ENCODE measurements around the gene HEATR3. TPM values are rescaled to one million over a fixed set of nuclear protein-coding genes. Genes with fewer than 3 reads are reported as not detected.

Gene HEATR3
- total and polyA plus RNA-seq, 2 experiments from 2014 or later: 7.5 to 29.9 TPM

- peaks cover 42% of the 10 kb centered on the region for H3K79me2 ChIP-seq (replicated peaks; ENCODE audit: insufficient read depth)
- peak within 1 kb of the TSS; percentile 83; the same call in 1 of the 2 replicates for H3K27ac Mint-ChIP-seq
- H3F3A ChIP-seq (replicated peaks; ENCODE audit: low read depth): no peaks in the 10 kb centered on the region
- no peaks in the 10 kb centered on the region for H3K27me3 ChIP-seq (ENCODE audit: insufficient read depth)
- TF ChIP-seq POLR2AphosphoS5 (IDR thresholded peaks at IDR 0.05; ENCODE audit: low read depth) (peak; percentile 87), ZNF114 (CRISPR knock-in tag; IDR thresholded peaks at IDR 0.05) (no peak), STAT1 (IDR thresholded peaks at IDR 0.05; ENCODE audit: unreplicated experiment) (no peak), JUNB (IDR thresholded peaks at IDR 0.05; ENCODE audit: unreplicated experiment) (no peak), CTCF (conservative IDR thresholded peaks at IDR 0.05; ENCODE audit: low read depth in 2 of 2) (no peak), EZH2phosphoT487 (IDR thresholded peaks at IDR 0.05; ENCODE audit: unreplicated experiment) (no peak), CREB1 (CRISPR knock-in tag; IDR thresholded peaks at IDR 0.05; ENCODE audit: low read depth) (peak; percentile 54), EZH2 (IDR thresholded peaks at IDR 0.05; ENCODE audit: low read depth, unreplicated experiment) (no peak)
- TF ChIP-seq, protein P1, sequence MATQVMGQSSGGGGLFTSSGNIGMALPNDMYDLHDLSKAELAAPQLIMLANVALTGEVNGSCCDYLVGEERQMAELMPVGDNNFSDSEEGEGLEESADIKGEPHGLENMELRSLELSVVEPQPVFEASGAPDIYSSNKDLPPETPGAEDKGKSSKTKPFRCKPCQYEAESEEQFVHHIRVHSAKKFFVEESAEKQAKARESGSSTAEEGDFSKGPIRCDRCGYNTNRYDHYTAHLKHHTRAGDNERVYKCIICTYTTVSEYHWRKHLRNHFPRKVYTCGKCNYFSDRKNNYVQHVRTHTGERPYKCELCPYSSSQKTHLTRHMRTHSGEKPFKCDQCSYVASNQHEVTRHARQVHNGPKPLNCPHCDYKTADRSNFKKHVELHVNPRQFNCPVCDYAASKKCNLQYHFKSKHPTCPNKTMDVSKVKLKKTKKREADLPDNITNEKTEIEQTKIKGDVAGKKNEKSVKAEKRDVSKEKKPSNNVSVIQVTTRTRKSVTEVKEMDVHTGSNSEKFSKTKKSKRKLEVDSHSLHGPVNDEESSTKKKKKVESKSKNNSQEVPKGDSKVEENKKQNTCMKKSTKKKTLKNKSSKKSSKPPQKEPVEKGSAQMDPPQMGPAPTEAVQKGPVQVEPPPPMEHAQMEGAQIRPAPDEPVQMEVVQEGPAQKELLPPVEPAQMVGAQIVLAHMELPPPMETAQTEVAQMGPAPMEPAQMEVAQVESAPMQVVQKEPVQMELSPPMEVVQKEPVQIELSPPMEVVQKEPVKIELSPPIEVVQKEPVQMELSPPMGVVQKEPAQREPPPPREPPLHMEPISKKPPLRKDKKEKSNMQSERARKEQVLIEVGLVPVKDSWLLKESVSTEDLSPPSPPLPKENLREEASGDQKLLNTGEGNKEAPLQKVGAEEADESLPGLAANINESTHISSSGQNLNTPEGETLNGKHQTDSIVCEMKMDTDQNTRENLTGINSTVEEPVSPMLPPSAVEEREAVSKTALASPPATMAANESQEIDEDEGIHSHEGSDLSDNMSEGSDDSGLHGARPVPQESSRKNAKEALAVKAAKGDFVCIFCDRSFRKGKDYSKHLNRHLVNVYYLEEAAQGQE (IDR thresholded peaks at IDR 0.05; ENCODE audit: unreplicated experiment): no peak
- TF ChIP-seq, protein P2, sequence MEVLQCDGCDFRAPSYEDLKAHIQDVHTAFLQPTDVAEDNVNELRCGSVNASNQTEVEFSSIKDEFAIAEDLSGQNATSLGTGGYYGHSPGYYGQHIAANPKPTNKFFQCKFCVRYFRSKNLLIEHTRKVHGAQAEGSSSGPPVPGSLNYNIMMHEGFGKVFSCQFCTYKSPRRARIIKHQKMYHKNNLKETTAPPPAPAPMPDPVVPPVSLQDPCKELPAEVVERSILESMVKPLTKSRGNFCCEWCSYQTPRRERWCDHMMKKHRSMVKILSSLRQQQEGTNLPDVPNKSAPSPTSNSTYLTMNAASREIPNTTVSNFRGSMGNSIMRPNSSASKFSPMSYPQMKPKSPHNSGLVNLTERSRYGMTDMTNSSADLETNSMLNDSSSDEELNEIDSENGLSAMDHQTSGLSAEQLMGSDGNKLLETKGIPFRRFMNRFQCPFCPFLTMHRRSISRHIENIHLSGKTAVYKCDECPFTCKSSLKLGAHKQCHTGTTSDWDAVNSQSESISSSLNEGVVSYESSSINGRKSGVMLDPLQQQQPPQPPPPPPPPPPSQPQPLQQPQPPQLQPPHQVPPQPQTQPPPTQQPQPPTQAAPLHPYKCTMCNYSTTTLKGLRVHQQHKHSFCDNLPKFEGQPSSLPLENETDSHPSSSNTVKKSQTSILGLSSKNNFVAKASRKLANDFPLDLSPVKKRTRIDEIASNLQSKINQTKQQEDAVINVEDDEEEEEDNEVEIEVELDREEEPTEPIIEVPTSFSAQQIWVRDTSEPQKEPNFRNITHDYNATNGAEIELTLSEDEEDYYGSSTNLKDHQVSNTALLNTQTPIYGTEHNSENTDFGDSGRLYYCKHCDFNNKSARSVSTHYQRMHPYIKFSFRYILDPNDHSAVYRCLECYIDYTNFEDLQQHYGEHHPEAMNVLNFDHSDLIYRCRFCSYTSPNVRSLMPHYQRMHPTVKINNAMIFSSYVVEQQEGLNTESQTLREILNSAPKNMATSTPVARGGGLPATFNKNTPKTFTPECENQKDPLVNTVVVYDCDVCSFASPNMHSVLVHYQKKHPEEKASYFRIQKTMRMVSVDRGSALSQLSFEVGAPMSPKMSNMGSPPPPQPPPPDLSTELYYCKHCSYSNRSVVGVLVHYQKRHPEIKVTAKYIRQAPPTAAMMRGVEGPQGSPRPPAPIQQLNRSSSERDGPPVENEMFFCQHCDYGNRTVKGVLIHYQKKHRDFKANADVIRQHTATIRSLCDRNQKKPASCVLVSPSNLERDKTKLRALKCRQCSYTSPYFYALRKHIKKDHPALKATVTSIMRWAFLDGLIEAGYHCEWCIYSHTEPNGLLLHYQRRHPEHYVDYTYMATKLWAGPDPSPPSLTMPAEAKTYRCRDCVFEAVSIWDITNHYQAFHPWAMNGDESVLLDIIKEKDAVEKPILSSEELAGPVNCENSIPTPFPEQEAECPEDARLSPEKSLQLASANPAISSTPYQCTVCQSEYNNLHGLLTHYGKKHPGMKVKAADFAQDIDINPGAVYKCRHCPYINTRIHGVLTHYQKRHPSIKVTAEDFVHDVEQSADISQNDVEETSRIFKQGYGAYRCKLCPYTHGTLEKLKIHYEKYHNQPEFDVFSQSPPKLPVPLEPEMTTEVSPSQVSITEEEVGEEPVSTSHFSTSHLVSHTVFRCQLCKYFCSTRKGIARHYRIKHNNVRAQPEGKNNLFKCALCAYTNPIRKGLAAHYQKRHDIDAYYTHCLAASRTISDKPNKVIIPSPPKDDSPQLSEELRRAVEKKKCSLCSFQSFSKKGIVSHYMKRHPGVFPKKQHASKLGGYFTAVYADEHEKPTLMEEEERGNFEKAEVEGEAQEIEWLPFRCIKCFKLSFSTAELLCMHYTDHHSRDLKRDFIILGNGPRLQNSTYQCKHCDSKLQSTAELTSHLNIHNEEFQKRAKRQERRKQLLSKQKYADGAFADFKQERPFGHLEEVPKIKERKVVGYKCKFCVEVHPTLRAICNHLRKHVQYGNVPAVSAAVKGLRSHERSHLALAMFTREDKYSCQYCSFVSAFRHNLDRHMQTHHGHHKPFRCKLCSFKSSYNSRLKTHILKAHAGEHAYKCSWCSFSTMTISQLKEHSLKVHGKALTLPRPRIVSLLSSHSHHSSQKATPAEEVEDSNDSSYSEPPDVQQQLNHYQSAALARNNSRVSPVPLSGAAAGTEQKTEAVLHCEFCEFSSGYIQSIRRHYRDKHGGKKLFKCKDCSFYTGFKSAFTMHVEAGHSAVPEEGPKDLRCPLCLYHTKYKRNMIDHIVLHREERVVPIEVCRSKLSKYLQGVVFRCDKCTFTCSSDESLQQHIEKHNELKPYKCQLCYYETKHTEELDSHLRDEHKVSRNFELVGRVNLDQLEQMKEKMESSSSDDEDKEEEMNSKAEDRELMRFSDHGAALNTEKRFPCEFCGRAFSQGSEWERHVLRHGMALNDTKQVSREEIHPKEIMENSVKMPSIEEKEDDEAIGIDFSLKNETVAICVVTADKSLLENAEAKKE (CRISPR knock-in tag; IDR thresholded peaks at IDR 0.05): no peak
- H3K9me3 Mint-ChIP-seq: no peaks in the 10 kb centered on the region
- peaks cover 31% of the 10 kb centered on the region for H4K20me1 ChIP-seq (replicated peaks; ENCODE audit: insufficient read depth)
- DNase-seq (ENCODE audit: low spot score) (peak; percentile 83), ATAC-seq (peak; percentile 76)
- H2AFZ ChIP-seq: peak within 1 kb of the TSS; percentile 93
- no peaks in the 10 kb centered on the region for H3K9me2 ChIP-seq (ENCODE audit: insufficient read depth)
- H3K4me1 ChIP-seq (ENCODE audit: insufficient read depth): peaks cover 16% of the 10 kb centered on the region
- peak within 1 kb of the TSS; percentile 87 for H3K4me3 Mint-ChIP-seq
- peaks cover 2% of the 10 kb centered on the region; the same call in 1 of the 3 replicates for H3K36me3 Mint-ChIP-seq (ENCODE audit: low read depth)
- no peaks in the 10 kb centered on the region for H3K36me3 ChIP-seq (ENCODE audit: insufficient read depth)
- peaks cover 19% of the 10 kb centered on the region for H3K4me1 Mint-ChIP-seq
- H3K4me3 ChIP-seq: peak within 1 kb of the TSS; percentile 90
- H3K27ac ChIP-seq (ENCODE audit: low read depth): peak within 1 kb of the TSS; percentile 70
- peaks cover 5% of the 10 kb centered on the region for H3K27me3 Mint-ChIP-seq (ENCODE audit: insufficient read depth, low read depth, poor library complexity)
- peak within 1 kb of the TSS; percentile 94 for H3K4me2 ChIP-seq
Measured at GRCh38 chr16:50152807-50153595, 87.2 kb downstream of the HEATR3 start, which contains the start of gene TENT4B. TENT4B (plus strand) TSS chr16:50153306; CDS start chr16:50153622, 316 bp downstream.
